Endometrial microvascular endothelial cells (primary cell): ENCODE data around the gene ACADM. TPM values are rescaled to one million over a fixed set of nuclear protein-coding genes. Genes with fewer than 3 reads are reported as not detected.
"Not testable (repeated sequence)": the region's sequence is repeated elsewhere in the genome, so short reads cannot be mapped to it uniquely, and the experiment has no call there.

ENCODE experiments used
- in situ Hi-C: cut with HindIII; loops from 2 replicates; pipeline ENCODE4 v1.10.0; 2017; ENCODE audit warnings: low sequenced_read_pairs, low pct_unique_long_range_greater_than_20kb; ENCODE audit errors: inconsistent ontology term
- total RNA-seq: library from RNA; depleted of rRNA; stranded (reverse); fragments of >200 nt; gene quantifications from one replicate; pipeline ENCODE4 v1.2.3, GENCODE V29; 2015; ENCODE audit errors: inconsistent ontology term

Gene ACADM
- 24.9 TPM for total RNA-seq

DNA sequence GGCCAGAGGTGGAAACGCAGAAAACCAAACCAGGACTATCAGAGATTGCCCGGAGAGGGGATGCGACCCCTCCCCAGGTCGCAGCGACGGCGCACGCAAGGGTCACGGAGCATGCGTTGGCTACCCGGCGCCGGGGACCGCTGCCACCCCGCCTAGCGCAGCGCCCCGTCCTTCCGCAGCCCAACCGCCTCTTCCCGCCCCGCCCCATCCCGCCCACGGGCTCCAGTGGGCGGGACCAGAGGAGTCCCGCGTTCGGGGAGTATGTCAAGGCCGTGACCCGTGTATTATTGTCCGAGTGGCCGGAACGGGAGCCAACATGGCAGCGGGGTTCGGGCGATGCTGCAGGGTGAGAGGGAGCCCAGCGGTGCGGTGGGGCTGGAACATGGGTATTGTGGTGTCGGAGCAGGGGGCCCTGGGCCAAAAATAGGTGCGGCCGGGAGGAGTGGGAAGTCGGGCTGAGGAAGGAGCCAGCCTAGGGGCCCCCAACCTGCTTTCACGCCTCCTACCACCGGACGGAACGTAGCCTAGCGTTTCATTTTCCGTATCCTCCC, at the start of gene ACADM:
ACADM (plus strand) TSS at position 238 of the 551 bp plus-strand sequence; CDS start at position 317, 79 bp downstream.
- in situ Hi-C loops, result no loop called here

DNA sequence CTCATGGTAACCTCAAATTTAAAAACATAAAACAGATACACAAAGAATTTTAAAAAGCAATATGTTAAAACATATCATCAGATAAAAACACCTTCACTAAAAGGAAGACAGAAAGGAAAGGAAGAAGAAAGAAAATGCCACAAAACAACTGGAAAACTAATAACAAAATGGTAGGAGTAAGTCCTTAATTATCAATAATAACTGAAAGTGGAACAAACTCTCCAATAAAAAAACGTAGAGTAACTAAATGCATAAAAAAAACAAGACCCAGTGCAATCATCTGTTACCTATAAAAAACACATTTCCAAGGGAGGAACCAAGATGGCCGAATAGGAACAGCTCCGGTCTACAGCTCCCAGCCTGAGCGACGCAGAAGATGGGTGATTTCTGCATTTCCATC, 47.1 kb upstream of the ACADM start:
- in situ Hi-C loops, result no loop called here

DNA sequence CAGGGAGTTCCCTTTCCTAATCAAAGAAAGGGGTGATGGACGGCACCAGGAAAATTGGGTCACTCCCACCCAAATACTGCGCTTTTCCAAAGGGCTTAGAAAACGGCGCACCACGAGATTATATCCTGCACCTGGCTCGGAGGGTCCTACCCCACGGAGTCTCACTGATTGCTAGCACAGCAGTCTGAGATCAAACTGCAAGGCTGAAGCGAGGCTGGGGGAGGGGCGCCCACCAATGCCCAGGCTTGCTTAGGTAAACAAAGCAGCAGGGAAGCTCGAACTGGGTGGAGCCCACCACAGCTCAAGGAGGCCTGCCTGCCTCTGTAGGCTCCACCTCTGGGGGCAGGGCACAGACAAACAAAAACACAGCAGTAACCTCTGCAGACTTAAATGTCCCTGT, 46.5 kb upstream of the ACADM start:
- in situ Hi-C loops, result not testable (repeated sequence)

DNA sequence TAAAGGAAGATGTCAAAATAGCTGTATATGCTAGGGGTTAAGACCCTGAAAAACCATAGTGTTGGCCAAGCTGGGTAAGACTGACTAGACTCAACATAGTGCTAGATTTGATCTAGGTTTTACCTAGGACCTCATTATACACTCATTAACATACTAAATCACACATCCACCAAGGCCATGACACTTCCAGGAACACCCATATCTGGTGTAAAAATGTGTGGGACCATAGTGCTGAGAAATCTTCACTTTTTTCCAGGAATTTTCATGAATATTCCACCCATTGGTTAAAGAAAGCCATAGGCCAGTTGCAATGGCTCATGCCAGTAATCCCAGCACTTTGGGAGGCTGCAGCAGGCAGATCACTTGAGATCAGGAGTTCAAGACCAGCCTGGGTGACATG, 34.0 kb upstream of the ACADM start:
- in situ Hi-C loops, result no loop called here

DNA sequence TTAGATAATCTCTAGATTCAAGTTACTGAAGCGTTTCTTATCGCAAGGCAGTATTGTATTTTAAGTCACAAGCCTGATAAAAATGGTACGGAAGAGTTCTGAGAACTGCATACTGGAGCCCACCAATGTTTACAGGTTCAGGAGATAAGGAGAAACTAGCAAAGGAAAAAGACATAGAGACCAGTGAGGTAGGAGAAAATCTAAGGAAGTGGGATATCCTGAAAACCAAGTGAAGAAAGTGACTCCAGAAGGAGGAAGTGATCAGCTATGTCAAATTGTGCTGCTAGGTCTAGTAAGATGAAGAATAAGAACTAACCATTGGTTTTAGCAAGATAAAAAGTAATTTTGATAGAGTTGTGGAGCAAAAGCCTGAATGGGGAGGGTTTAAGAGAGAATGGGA, 31.0 kb upstream of the ACADM start:
- in situ Hi-C loops, result no loop called here

DNA sequence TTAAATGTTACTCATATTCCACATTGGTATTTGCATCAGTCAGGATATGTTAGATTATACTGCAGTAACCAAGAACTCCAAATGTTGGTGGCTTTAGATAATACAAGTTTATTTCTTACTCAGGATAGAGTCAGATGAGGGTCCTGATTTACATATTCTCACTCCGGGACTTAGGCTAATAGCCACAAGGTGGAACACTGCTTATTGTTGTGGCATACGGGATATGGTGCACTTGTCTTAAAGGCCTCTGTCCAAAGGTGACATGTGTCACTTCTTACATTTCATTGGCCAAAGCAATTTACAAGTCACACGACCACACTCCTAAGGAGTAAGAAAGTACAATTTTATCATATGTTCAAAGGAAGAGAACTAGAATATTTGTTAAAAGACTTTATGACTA, 28.5 kb upstream of the ACADM start:
- in situ Hi-C loops, result no loop called here

DNA sequence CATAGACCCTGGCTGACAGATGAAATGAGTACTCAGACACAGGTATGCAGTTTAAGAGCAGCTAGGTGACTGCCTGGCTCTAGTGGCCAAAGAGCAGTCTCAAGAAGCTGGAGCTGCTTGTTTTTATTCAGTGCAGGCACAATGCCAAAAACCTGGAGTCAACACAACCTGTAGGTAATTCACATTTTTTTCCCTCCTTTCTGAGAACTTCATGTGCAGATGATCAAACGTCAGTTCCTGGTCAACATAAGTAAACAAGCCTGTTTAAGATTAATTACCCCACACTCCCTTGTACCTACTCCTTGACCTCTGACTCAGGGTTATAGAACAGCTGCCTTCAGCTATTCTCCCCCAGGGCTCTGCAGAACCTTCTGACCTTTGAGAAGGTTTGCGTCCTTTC, 17.3 kb upstream of the ACADM start:
- in situ Hi-C loops, result no loop called here

DNA sequence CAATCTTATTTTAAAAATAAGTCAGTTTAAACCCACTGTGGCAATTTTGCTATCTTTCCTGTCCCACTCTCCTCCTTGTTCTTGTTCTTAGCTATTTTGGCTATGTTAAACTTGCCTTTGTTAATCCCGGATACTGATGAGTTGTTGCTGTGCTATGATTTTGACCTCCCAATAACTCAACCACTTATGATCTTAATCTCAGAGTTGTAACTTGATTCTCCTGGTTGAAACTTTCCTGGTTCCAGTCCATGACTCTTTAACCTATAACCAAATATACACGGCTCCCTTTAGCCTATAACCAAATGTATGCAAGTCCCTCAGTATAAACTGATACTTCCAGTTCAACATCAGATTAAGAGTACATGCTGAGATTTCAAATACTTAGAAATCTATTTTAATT, 15.6 kb upstream of the ACADM start:
- in situ Hi-C loops, result no loop called here

DNA sequence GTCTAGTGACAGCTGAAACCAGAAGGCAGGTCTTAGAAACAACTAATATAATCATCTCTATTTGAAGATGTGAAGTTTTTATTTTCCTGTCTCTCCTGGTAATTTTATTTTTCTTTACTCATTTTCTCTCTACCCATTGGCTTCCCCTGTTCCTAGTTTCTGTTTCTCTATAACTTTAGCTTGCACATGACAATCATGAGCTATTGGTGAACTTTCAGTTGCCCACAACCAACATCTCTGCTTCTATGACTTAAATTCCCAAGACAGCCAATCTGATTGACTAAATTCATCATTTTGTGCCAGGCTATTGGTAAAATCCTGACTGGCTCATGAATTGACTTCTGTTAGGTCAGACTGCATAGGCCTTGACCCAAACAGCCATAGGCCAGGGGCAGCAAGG, 13.7 kb upstream of the ACADM start:
- in situ Hi-C loops, result no loop called here

DNA sequence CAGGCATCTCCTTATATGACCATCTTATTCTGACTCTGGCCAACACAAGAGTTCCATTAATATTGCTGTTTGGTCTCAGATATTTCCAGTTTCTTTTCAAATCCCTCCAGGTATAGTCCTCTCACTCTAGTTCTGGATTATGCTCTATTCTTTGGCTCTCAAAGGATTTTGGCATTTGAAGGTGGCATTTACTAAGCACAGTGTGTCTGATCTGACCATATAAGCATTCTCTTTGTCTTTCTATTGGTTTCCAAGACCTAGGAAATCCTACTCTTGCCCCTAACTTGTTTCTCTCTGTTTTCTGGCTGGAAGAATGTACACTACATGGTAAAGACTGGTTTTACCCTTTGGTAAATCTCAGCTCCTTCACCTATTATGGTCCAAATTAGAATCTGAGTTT, 12.7 kb upstream of the ACADM start:
- in situ Hi-C loops, result no loop called here

DNA sequence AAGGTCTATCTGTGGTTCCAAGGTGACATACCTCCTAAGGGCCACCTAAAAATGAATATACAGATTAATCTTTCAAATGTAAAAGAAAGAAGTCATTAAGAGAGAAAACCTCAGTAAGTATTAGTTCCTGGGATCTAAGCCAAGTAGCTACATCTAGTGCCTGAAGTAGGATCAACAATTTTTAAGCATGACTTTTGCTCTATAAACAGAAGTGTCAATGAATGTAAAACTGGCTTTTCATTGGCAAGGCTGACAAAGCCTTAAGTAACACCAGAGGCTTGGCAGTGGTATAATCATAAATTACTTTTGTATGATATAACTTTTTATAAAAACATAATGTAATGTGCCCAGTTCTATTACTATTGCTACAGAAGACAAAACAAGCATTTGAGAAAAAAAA, 12.2 kb upstream of the ACADM start:
- in situ Hi-C loops, result no loop called here

DNA sequence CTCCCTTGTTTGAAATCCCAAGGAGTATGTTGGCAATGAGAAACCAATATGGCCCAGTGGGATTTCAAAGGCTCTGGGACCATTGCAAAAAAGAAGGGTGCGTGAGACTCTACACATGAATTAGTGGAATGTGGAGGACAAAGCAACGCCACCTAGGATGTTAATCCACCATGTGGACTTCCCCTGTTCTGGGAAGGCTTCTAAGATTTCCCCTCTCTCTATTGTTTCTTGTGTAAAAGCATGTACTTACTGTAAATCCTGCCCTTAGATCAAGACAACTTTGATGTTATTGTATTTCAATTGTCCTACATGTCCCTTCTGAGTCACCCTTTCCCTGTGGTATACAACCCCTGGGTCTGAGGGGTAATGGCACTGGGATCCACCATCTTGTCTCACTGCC, 4.7 kb upstream of the ACADM start:
- in situ Hi-C loops, result no loop called here

DNA sequence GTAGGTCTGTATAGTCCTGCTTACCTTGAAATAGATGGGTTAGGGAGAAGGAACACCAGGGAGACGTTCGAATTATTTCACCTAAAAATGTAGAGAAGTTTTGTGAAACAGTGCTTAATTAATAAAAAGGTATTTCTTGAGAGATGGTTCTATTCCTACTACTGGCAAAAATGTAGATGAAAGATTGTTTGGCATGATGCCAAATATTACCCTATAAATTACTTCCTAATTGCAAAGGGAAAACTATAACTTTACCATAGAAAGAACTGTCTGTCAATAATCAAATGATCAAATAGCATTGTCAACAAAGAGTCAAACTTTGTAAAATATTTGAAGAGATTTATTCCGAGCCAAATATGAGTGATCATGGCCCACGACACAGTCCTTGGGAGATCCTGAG, 4.2 kb upstream of the ACADM start:
- in situ Hi-C loops, result no loop called here

DNA sequence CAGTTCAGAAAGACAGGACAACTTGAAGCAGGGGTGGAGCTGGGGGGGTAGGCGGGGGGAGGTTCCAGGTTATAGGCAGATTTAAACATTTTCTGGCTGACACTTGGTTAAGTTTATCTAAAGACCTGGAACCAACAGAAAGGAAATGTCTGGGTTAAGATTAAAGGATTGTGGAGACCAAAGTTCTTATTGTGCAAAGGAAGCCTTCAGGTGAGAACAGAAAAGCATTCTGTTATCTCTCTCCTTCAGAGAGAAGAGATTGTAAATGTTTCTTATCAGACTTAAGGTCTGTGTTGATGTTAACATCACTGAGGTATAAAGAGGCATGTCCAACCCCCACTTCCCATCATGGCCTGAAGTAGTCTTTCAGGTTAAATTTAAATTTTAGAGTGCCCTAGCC, 3.7 kb upstream of the ACADM start:
- in situ Hi-C loops, result no loop called here

DNA sequence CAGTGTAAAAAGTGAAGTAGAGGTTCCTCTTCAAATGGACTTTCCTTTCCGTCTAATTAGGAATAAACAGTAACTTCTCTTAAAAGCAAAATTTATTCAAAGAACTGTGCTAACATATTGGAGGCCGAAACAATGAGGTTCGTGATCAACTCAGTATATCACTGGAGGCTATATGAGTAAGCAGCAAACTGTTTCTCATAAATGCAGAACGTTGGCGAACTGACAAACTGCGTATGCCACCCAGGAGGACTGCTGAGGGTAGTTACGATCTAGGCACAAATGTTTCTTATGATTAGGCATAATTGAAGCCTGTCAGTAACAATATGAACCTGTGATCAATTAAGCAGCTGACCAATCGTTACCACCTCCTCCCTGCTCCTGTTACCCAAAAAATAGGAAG, 2.3 kb upstream of the ACADM start:
- in situ Hi-C loops, result not testable (repeated sequence)

DNA sequence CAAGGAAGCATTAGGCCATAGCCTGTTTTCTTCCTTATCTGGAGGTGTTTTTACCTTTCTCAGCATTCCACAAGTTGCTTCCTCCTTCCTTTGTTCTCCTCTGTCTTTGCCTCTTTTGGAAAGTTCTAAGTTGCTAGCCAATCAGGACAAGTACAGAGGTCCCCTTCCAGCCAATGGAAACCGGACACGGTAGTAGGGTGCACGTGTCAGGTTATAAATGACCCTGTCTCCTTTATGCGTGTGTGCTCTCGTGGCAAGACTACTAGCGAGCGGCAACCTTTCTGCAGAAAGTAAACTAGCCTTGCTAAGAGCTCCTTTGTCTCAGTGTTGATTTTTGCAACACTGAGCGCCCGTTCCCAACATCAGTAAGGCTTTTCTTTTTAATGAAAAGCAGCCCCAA, 1.5 kb upstream of the ACADM start:
- in situ Hi-C loops, result no loop called here

DNA sequence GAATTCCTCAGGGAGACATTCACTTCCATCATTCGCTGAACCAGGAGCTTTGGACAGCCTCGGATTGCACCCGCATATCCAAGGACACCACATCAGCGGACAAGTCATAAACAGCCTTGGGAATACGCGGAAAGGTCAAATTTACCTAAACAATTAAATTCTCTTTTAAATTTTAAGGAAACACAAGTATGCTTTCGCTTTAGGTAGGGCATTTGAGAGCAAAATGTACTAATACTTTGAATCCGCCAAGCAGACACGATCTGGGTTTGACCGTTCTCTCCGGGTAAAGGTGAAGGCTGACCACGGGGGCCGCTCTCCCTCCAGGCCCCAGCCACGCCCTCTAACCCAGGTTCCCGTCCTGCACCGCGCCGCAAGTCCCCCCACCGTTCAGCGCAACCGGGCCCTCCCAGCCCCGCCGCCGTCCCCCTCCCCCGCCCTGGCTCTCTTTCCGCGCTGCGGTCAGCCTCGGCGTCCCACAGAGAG, 479 bp upstream of the ACADM start:
- in situ Hi-C loops, result no loop called here

DNA sequence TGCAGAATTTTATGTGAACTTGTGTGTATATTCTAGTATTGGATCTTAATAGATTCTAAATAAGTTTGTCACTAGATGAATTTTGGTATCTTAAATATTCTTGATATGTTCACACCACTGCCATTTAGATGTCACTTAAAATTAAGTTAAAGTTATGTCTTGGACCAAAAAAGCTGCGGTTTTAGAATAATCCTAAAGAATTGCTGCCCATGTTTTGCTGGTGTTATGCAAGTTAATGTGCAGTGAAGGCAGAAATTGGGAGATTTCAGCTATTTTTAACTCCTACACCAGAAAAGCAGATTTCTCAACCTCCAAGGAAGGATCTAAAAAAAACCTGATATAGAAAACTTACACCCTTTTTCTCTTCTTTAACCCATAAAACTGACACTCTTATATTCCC, 757 bp downstream of the ACADM start:
- in situ Hi-C loops, result no loop called here

DNA sequence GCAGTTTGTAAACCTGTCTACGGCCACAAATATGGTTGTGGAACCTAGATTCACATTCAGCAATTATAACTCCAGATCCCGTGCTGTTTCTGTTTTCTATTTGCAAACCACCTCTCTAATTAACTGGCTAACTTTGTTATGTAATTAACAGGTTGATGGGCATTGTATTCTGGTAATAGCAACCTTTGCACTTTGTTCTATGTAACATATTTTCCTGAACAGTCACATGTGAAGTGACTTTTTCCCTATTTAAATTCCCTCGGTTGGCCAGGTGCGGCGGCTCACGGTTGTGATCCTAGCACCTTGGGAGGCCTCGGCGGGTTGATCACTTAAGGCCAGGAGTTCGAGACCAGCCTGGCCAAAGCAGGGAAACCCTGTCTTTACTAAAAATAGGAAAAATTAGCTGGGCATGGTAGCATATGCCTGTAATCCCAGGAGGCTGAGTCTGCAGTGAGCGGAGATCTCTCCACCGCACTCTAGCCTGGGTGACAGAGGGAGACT, 1.4 kb downstream of the ACADM start:
- in situ Hi-C loops, result no loop called here

DNA sequence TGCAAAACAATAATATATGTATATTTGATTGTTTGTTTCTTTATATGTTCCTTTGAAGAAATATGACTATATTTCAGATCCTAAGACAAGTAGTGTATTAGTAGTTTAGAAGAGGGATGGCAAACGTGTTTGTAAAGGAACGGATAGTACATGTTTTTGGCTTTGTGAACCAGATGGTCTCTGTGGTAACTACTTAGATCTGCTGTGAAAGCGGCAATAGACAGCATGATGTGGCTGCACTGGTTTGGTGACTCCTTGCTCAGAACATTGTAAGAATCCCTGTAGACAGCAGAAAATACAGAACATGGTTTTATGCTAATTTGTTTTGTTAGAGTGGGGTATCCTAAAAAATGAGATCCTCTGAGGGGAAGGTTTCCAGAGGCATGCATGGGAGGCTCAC, 3.1 kb downstream of the ACADM start:
- in situ Hi-C loops, result no loop called here

DNA sequence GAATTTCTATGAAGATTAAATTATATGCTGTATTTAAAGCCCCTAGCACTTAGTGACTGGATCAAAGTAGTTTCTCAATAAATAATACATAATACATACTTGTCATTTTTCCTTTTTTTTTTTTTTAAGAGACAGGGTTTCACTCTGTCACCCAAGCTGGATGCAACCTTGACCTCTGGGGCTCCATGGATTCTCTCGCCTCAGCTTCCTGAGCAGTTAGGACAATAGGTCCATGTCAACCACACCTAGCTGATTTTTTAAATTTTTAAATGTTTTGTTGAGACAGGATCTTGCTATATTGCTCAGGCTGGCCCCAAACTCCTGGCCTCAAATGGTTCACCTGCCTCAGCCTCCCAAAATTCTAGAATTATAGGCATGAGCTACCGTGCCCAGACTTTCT, 5.9 kb downstream of the ACADM start:
- in situ Hi-C loops, result no loop called here
